GM20000 (cell line): Measurements from ENCODE around the gene CEP57.

ENCODE experiments used
- DNase-seq: peaks from one replicate; pipeline ENCODE4 v3.0.0; 2012; ENCODE audit warnings: low spot score
- TF ChIP-seq, protein P1 (sequence below): IDR thresholded peaks from 2 replicates; pipeline ENCODE4 v1.5.1; 2012; ENCODE audit warnings: mild to moderate bottlenecking, control low read depth; ENCODE audit errors: extremely low read depth, missing control alignments

Gene CEP57

DNA sequence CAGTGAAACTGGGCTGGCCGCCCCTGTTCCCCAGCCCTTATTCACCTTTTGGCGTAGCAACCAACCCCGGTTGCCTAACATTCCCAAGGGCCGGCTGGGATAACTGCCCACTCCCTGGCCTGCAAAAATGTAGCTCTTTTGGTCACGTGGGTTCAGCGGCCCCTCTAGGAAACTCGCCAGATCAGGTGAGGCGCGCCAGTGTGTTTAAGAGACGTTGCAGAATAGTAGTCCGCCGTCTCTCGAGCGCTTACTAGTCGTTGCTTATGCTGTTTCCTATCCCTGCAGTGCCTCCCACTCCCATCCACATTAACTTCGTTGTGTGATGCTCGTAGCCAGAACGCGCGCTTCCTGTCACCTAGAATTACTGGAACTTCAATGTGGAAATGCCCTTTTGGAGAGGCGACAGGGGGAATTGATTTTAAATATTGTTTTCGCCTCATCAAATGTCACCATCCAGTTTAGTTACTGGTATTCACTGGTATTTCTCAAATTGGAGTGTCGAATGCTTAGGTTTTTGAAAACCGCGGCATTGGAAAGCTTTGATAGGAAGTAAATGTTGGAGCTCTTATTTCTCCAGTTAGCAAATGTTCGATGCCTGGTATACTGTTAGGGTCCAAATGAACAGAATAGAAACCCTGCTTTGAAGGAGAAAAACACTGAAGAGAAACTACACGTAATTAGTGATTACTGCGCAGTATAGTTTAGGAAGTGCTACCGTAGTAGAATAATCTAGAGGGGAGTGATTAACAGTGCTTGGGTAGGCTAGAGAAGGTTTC is 823 bp downstream of the CEP57 start:
- TF ChIP-seq, protein P1, sequence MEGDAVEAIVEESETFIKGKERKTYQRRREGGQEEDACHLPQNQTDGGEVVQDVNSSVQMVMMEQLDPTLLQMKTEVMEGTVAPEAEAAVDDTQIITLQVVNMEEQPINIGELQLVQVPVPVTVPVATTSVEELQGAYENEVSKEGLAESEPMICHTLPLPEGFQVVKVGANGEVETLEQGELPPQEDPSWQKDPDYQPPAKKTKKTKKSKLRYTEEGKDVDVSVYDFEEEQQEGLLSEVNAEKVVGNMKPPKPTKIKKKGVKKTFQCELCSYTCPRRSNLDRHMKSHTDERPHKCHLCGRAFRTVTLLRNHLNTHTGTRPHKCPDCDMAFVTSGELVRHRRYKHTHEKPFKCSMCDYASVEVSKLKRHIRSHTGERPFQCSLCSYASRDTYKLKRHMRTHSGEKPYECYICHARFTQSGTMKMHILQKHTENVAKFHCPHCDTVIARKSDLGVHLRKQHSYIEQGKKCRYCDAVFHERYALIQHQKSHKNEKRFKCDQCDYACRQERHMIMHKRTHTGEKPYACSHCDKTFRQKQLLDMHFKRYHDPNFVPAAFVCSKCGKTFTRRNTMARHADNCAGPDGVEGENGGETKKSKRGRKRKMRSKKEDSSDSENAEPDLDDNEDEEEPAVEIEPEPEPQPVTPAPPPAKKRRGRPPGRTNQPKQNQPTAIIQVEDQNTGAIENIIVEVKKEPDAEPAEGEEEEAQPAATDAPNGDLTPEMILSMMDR: no peak
- peak; percentile 38 for DNase-seq

DNA sequence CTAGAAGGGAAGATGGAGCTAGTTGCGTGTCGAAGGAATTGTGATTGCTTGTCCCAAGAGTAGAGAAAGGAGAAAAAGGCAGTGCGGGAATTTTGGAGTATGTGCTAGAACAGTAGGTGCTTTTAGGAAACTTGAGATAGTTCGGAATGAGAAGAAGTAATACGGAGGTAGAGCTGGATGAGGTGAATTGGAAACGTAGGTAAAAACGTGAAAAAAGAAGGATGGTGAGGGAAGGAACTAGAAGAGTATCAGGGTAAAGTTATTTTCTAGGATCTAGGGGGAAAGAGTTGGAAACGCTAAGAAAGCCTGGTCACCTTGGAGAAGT is 1.4 kb downstream of the CEP57 start:
- TF ChIP-seq, protein P1: no peak
- DNase-seq: no peak

DNA sequence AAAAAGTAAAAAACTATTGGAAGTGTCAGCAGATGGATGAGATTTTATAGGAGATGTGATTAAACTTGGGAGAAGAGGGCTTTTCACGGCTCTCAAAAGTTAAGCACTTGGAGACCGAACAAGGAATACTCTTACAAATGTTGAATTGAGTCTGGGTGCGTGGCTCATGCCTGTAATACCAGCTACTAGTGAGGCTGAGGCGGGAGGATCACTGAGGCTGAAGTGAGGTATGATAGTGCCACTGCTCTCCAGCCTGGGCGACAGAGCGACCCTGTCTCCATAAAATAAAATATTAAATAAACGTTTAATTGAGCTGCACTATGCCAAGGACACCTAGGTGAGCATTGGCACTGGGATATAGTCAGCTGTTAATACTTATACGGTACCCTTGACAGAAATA is 1.9 kb downstream of the CEP57 start:
- TF ChIP-seq, protein P1: no peak
- no peak for DNase-seq

DNA sequence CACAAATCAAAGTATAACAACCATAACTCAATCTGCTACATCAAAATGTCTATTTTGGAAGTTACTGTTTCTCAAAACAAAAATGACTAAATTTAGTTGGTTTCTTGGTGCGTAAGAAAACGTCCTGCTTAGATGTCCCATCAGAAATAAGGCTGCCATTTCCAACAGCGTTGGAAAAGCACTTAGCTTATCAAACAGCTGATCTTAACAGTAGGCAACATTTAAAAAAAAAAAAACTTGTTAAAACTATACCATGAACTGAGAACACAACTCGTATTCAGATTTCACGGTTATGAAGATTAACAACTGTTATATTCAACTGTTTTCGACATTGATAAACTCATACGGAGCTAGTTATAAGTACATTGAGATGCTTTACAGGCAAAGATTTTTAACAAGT is 2.4 kb downstream of the CEP57 start:
- no peak for DNase-seq
- TF ChIP-seq, protein P1: no peak

DNA sequence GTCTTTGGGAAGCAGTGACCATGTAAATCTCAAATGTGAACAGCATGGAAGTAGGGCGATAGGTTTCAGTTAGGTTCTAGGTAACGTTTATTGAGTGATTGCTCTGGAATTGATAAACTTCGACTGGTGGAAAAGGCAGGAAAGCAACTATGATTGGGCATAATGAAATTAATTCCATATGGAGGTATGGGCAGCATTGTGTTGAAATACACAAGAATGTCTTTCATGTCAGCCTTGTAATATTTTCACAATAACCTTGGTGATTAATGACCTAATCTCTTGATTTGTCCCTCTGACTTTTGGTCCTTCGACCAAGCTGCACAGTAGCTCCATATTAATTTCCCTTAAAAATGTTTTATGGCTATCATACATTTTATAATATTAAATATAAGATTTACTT is 2.8 kb downstream of the CEP57 start:
- TF ChIP-seq, protein P1: no peak
- DNase-seq: no peak

DNA sequence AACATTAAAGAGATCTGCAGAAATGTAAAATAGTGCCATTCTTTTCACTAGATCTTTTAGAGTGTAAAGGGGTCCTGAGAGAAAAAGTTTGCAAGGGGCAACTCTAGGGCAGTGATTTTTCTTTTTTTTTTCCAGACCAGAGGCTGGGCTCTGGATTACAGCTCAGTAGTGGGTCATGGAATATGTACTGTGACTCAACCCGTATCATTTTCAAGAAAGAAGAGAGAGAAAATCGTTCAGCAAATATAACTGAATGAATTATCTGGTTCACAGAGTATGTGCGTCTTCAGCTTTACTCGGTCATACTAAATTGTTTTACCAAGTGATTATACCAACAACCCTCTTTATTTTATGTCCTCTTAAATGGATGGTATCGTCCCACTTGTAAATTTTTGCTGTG is 3.8 kb downstream of the CEP57 start:
- DNase-seq: no peak
- TF ChIP-seq, protein P1: no peak

DNA sequence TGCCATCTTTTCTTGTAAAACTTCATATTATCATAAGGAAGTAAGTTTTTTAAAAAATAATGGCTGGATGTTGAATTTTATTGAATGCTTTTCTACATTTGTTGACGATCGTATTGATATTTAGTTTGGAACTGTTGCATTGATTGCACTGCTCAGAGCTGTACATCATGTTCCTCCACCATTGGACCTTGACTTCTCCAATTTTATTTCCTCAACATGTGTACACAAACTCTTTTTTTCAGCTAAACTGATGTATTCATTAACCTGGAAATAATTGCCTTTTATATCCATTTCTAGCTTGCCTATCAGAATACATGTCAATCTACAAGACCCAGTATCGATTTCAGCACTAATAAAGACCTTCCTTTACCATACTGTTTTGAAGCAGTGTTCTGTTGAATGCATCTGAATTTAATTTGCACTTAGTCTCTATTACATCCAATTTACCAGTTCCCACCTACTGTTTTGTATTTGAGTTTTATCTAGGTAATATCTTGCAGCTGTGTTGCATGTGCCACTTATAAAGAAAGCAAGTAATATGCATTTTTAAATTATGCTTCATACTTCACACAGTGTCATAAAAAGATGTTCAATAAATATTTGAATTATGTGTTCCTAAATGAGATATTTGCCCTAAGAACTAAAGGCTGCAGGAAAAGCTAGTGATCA is 5.5 kb downstream of the CEP57 start:
- DNase-seq: no peak
- TF ChIP-seq, protein P1: no peak
